Prostate gland (tissue), 2 donors: ENCODE measurements around the gene ADD3. TPM values are rescaled to one million over a fixed set of nuclear protein-coding genes. Genes with fewer than 3 reads are reported as not detected.

ENCODE experiments used
- DNase-seq: peaks from one replicate; pipeline ENCODE4 v3.0.0-alpha.2; 2019; ENCODE audit warnings: low spot score
- H3K27ac ChIP-seq, 2 donors: fragments of 200-600 bp; sonication (generic); 2 replicates each; pipeline ENCODE4 v1.5.1; 2017 to 2019
- H3K27me3 ChIP-seq: fragments of 200-600 bp; sonication (generic); replicated peaks from 2 replicates; pipeline ENCODE4 v1.5.1; 2019; ENCODE audit not compliant: insufficient read depth
- H3K36me3 ChIP-seq, 2 donors: fragments of 200-600 bp; sonication (generic); 1 replicate in 1 of 2; 2 replicates in 1 of 2; pipeline versions ENCODE4 v1.5.1 to v1.8.1; 2017 to 2019
- H3K4me1 ChIP-seq: fragments of 200-600 bp; sonication (generic); replicated peaks from 2 replicates; pipeline ENCODE4 v1.5.1; 2019
- H3K4me3 ChIP-seq, 2 donors: fragments of 200-600 bp; sonication (generic); 2 replicates each; pipeline ENCODE4 v1.5.1; 2017 to 2019
- H3K9me3 ChIP-seq: fragments of 200-600 bp; sonication (generic); 2 replicates; pipeline ENCODE4 v1.5.1; 2017
- POLR2A ChIP-seq: fragments of 450-650 bp; IDR thresholded peaks from one replicate; pipeline ENCODE4 v1.6.1; 2016; ENCODE audit warnings: antibody characterized with exemption, mild to moderate bottlenecking
- POLR2AphosphoS5 ChIP-seq: sonication (generic); formaldehyde crosslinking; IDR thresholded peaks from one replicate; pipeline ENCODE4 v1.6.1; 2017; ENCODE audit warnings: antibody characterized with exemption
- WGBS: methylation state at CpG from one replicate; pipeline ENCODE4 v1.1.5; 2018; 5-methylcytosine and 5-hydroxymethylcytosine counted together
- intact Hi-C: fragments of 100-400 bp; cut with DNase I; formaldehyde crosslinking; loops from one replicate; pipeline ENCODE4 v1.14.2; 2022
- total RNA-seq, 2 donors: library from RNA; depleted of rRNA; stranded (reverse); fragments of >200 nt; gene quantifications; one replicate each; pipeline ENCODE4 v1.1.0, GENCODE V29; 2016
- TF ChIP-seq, protein P1 (sequence below), 4 experiments: fragments of 200-600 bp in 2 of 4; fragments of 450-650 bp in 2 of 4; sonication (generic) in 2 of 4; IDR thresholded peaks; 1 replicate in 3 of 4; 2 replicates in 1 of 4; pipeline ENCODE4 v1.5.1; 2016 to 2019; ENCODE audit warnings: antibody characterized with exemption in 4 of 4, mild to moderate bottlenecking in 2 of 4, moderate library complexity in 2 of 4

Gene ADD3
- total RNA-seq, 2 donors from 2014 or later: 76.4 to 127 TPM

DNA sequence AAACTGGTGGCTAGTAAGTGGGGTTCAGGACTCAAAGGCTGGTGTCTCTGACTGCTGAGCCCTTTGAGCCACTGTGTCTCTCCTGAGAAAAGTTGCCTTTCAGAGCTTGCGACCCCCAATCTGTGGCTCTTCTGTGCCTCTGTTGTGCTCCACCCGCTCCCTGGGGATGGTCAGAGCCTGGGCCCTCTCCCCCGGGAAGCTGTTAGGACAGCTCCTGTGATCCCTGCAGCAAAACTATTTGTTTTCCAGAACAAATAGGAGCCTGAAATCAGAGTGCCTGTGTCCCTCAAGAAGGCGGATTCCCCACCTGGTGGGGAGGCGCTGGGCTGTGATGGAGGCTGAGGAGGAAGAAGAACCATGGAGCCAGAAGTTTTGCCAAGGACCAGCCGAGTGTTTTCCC lies 143.2 kb downstream of the ADD3 start:
- intact Hi-C loops: no loop called here
- Histone ChIP-seq H3K27ac (no peak overlapping the region), H3K4me1 (no peaks in the 10 kb centered on the region), H3K27me3 (peaks cover 8% of the 10 kb centered on the region), H3K9me3 (no peaks in the 10 kb centered on the region), H3K36me3 (no peaks in the 10 kb centered on the region), H3K4me3 (no peak overlapping the region)
- 71% methylated on average over 6 of the region's 6 CpGs for WGBS
- DNase-seq: no peak
- TF ChIP-seq POLR2AphosphoS5 (no peak), POLR2A (no peak)

DNA sequence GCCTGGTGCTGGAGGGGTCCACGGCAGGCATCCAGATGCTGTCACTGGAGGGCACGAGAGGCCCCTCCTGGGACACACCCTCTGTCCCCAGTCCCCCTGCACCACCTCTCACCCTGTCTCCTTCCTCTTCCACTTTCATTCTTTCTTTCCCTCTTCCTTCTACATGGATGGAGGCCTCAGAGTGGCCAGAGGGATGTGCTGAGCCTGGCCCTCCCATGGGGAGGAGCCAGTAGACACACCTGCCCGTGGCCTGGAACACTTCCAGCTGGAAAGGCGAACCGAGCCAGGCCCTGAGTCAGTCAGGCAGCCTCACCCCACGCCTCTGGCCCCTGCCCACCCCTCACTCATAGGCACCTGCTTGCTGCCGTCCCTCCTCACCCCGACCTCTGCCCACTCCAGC lies 143.7 kb downstream of the ADD3 start:
- peak; percentile 21 for DNase-seq
- no peaks in the 10 kb centered on the region for H3K4me1 ChIP-seq

DNA sequence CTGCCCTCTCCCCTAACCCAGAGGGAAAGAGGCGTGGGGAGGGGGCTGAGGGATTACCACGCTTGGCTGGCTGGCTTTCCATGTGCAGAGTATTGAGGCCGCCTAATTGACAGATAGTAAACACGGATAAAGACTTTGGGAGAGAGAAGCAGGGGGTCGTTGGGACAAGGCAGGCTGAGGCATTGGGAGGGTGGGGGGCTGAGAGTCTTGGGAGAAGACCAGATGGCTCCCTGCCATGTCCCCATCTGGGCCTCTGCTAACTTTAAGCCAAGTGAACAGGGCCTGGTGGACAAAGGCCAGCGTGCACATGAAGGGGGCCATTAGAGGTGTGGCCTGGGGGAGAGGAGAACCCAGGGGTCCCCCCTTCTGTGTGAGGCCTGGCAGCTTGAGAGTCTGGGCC lies 144.2 kb downstream of the ADD3 start:
- Histone ChIP-seq H3K36me3 (no peaks in the 10 kb centered on the region), H3K27ac (no peak overlapping the region), H3K4me1 (no peaks in the 10 kb centered on the region), H3K27me3 (peaks cover 8% of the 10 kb centered on the region), H3K4me3 (no peak overlapping the region), H3K9me3 (no peaks in the 10 kb centered on the region)
- TF ChIP-seq, protein P1, sequence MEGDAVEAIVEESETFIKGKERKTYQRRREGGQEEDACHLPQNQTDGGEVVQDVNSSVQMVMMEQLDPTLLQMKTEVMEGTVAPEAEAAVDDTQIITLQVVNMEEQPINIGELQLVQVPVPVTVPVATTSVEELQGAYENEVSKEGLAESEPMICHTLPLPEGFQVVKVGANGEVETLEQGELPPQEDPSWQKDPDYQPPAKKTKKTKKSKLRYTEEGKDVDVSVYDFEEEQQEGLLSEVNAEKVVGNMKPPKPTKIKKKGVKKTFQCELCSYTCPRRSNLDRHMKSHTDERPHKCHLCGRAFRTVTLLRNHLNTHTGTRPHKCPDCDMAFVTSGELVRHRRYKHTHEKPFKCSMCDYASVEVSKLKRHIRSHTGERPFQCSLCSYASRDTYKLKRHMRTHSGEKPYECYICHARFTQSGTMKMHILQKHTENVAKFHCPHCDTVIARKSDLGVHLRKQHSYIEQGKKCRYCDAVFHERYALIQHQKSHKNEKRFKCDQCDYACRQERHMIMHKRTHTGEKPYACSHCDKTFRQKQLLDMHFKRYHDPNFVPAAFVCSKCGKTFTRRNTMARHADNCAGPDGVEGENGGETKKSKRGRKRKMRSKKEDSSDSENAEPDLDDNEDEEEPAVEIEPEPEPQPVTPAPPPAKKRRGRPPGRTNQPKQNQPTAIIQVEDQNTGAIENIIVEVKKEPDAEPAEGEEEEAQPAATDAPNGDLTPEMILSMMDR (IDR thresholded peaks at IDR 0.05): no peak
- TF ChIP-seq POLR2A: no peak
- no peak for TF ChIP-seq POLR2AphosphoS5
- DNase-seq: no peak
- WGBS: 50% methylated on average over 6 of the region's 6 CpGs
- intact Hi-C loops: no loop called here

More for the DNA sequence above, 143.7 kb downstream of the ADD3 start:
- H3K27ac ChIP-seq: no peak overlapping the region
- H3K9me3 ChIP-seq: no peaks in the 10 kb centered on the region
- WGBS: 27% methylated on average over 8 of the region's 8 CpGs
- no peak for TF ChIP-seq POLR2AphosphoS5
- no peak for TF ChIP-seq POLR2A
- TF ChIP-seq, protein P1 (IDR thresholded peaks at IDR 0.05): no peak
- no peaks in the 10 kb centered on the region for H3K36me3 ChIP-seq
- intact Hi-C loops: no loop called here
- peaks cover 8% of the 10 kb centered on the region for H3K27me3 ChIP-seq
- H3K4me3 ChIP-seq: no peak overlapping the region

DNA sequence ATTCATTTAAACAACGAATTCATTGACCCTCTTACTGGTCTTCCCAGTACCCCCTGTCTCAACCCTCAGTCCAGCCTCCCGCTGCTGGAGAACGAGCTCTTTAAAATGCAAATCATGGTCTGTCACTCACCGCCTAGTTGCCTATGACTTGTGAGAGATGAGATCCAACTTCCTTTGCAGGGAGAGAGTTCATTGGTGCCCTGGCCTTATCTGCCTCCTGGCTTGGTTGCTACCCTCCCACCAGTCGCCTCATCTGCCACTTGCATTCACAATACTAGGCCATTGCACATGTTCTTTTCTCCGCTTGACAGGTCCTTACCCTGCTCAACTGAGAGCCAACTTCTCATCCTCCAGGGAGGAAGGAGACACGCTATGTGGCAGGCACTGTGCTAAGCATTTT lies 145.6 kb downstream of the ADD3 start:
- intact Hi-C loops: no loop called here
- WGBS: 87% methylated on average over 7 of the region's 7 CpGs
- H3K27ac ChIP-seq: no peak overlapping the region
- no peaks in the 10 kb centered on the region for H3K4me1 ChIP-seq
- no peak overlapping the region for H3K4me3 ChIP-seq
- no peaks in the 10 kb centered on the region for H3K36me3 ChIP-seq
- DNase-seq: no peak
- peaks cover 8% of the 10 kb centered on the region for H3K27me3 ChIP-seq
- no peaks in the 10 kb centered on the region for H3K9me3 ChIP-seq
- TF ChIP-seq, protein P1 (IDR thresholded peaks at IDR 0.05): no peak
- TF ChIP-seq POLR2A (no peak), POLR2AphosphoS5 (no peak)

- no peaks in the 10 kb centered on the region for H3K4me1 ChIP-seq
- DNase-seq: no peak
- no peak overlapping the region for H3K27ac ChIP-seq
- TF ChIP-seq POLR2AphosphoS5 (no peak), POLR2A (no peak)
- TF ChIP-seq, protein P1 (IDR thresholded peaks at IDR 0.05): no peak
- no peaks in the 10 kb centered on the region for H3K36me3 ChIP-seq
- no peak overlapping the region for H3K4me3 ChIP-seq
- H3K27me3 ChIP-seq: peaks cover 8% of the 10 kb centered on the region
- WGBS: 94% methylated on average over 8 of the region's 8 CpGs
- intact Hi-C loops: no loop called here
- no peaks in the 10 kb centered on the region for H3K9me3 ChIP-seq
These were observed 148.3 kb downstream of the ADD3 start for GRCh38 chr10:110156046-110156445.
